ENCODE results near the gene SORBS2. TPM values are rescaled to one million over a fixed set of nuclear protein-coding genes. Genes with fewer than 3 reads are reported as not detected.

SORBS2 gene
- total RNA-seq, 2 donors from 2014 or later: 37.5 to 82.2 TPM

DNA sequence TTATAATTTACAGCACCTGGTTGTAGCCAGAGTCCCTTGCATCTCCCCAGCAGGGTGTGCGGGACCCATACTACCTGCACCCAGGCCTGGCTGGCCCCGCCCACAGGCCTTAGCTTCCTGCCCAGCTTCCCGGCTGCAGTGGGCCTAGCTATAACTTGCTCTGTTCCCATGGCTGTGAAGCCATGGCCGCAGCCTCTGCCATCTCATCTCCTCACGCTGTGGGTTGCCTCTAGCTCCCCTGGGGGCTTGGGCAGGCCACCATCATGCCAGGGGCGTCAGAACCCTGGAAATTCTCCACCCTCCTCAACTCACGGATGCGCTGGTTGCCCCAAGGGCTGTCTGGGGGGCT is 26.1 kb upstream of the SORBS2 start:
- ATAC-seq (no peak), DNase-seq (peak in 1 of 2 donors; percentile 24)
- intact Hi-C loops (cut with DNase I, micrococcal nuclease): no loop called here

DNA sequence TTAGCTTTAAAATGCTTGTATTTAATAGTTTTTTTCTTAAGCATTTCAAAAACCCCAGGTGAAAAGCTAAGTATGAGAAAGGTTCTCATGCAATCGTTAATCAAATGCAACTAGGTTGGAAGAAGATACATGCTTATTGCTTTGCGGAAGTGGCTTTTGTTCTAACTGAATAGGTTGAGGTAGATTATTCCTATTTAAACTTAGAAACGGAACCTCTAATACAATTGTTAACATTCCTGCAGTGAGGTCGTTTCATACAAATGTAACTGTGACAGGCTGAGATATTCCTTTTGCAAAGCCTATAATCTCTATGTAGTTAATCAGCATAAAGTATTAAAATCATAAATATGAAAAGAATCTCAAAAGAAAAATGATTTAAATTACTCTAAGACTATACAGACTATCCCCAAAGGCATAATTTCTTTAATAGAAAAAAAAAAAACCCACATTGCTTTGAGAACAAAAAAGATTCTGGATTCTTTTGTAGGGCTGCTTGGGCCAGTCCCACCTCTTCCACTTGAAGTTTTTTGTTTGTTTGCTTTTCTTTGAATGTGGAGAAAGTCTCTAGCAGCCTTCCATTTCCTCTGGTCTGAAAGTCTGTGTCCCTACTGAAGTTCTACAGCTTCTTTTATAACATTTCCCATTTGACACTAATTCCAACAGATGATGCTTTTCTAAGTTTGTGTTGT is 25.6 kb upstream of the SORBS2 start:
- no peak for ATAC-seq
- no peak for DNase-seq
- intact Hi-C loops (cut with DNase I, micrococcal nuclease): no loop called here

DNA sequence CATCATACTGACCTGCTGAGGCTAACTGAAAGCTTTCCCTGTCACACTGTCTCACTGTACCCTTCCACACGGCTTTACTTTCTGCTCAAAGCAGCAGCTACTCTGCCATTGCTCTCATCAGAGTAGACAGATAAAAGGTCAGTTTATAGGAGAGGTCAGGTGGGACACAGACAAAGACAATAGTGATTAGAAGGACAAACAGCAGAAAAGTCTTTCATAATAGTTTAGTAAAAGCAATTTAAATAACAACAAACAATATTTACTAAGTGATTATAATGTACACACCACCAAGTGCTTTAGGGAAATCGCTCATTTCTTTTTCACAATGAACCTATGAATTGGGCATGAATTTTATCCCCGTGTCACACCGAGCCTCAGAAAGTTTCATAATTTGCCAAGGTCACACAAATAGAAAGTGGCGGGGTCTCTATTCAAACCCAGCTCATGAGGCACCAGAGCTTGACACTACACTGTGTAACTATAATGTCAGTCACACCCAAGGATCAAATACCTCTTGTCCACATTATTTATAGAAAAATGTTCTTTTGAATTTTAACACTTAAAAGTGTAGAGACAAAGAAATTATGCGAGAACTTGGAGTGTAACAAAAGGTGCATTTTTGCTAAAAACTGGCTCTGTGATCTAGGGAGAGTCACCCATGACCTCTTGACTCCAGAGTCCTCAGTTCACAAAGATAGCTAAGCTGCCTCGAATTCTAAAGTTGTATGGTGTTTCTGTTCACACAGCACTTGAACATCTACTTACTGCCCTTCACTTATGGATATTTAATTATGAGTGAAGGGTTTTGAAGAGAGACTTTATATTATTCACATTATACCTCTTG is 24.5 kb upstream of the SORBS2 start:
- ATAC-seq (no peak), DNase-seq (no peak)
- intact Hi-C loops (cut with DNase I, micrococcal nuclease): no loop called here

DNA sequence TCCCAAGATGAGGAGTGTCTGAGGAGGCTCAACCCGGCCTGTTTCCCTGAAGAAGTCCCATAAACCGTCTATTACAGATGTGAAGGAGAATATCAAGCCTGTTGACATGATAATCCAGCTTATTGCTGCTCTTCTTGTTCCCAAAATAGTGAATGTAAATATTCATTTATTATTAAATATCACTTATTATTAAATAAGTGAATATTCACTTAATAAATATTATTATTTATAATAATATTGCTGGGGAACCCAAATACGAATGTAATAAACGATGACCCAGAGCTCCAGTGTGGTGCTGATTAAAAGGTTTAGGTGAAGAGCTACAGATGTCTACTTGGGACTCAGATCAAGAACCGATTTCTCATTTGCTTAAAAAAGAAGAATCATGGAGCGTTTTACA is 23.8 kb upstream of the SORBS2 start:
- intact Hi-C loops (cut with DNase I, micrococcal nuclease): no loop called here
- ATAC-seq (no peak), DNase-seq (no peak)

DNA sequence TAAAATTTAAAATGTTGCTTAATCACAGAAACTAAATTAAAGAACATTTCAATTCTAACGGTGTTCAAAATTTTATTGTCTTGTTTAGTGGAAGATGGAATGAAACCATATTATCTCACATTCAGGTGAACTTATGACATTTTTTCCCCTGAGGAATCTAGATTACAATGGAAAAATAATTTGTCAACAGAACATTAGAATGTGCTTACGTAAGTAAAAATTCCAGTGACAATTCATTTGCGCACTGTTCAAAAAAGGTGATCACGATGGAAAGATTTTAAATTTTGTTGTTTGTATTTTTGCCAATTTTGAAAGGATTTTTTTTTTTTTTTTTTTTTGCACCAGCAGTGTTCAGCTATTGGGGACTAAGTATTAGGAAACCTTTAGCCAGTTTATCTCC is 23.3 kb upstream of the SORBS2 start:
- no peak for ATAC-seq
- DNase-seq: no peak
- intact Hi-C loops (cut with DNase I, micrococcal nuclease): no loop called here

DNA sequence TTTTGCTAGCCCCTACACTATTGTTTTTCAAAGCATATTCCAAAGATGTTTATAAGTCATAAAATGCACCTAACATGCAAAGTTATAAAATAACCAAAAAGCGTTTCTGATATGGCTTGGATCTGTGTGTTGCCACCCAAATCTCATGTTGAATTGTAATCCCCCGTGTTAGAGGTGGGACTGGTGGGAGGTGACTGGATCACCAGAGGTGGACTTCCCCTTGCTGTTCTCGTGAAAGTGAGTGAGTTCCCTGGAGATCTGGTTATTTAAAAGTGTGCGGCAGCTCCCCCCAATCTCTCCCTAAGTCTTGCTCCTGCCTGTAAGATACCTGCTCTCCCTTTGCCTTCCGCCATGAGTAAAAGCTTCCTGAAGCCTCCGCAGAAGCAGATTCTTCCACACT is 22.8 kb upstream of the SORBS2 start:
- no peak for ATAC-seq
- DNase-seq: no peak
- intact Hi-C loops (cut with DNase I, micrococcal nuclease): no loop called here

DNA sequence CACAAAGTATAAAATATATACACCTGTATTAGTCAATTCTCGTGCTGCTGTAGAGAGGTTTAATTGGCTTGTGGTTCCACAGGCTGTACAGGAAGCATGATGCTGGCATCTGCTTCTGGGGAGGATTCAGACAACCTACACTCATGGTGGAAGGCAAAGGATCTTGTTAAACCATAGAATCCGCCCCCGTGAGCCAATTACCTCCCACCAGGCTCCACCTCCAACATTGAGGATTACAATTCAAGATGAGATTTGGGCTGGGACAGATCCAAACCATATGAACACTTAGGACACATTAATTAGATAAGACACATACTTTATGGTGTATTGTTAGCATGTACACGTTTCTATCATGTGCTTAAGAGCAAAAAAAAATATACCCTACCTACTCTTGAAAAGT is 22.1 kb upstream of the SORBS2 start:
- no peak for DNase-seq
- intact Hi-C loops (cut with DNase I, micrococcal nuclease): no loop called here

DNA sequence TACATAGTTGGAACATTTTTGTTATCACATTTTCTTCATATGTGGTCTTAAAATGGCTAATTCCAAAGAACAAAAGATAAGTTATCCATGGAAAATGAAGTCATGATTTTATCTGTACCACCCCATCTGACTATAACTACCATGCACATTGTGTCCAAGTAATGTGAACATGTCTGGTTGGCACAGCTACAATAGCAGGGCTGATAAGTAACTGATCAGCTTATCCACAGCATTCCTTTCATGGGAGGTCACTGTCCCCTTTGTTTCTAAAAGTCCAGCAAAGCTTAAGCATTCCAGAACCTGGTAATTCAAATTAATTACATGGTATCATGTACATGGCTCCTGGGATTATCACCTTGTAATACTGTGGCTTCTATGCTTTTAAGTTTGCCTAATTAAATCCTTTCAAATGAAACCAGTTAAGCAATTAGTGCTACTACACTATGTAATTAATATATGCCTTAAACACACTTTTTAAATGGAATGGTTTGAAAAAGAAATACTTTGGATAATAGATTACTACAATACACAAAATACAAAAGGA is 21.1 kb upstream of the SORBS2 start:
- ATAC-seq: peak; percentile 28
- intact Hi-C loops (cut with DNase I, micrococcal nuclease): no loop called here
- no peak for DNase-seq

More for the DNA sequence above, 22.1 kb upstream of the SORBS2 start:
- ATAC-seq: no peak

DNA sequence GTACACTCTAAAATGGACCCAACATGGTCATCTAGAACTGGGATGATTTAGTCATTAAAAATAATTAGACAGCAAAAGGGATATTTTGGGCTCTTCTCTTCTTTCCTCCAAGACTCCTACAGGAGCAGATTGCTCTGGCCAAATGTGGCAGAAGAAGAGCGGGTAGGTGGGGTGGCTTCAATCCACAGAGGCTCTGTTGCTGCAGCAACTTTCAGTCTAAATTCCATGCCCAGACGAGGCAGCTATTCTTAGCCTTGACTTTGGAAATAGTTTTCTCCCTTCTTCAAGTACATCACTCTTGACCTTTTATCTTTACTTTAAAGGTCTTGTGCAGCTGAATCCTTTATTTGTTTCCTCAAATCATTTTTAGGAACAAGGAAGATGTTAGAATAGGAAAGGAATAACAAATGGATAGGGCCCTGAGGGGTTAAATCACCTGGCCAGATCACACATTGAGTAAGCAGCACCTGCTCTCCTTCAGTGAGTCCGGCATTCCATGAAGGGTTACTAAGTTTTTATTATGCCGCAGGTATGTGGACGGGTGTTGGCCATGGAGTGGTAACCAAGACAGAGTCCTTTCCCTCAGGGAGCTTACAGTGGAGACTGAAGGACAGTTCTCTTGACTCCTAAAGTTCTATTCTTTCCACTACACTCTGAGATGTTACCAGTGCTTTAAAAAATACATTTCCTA is 19.3 kb upstream of the SORBS2 start:
- DNase-seq (no peak), ATAC-seq (peak; percentile 48)
- intact Hi-C loops (cut with DNase I, micrococcal nuclease): no loop called here

DNA sequence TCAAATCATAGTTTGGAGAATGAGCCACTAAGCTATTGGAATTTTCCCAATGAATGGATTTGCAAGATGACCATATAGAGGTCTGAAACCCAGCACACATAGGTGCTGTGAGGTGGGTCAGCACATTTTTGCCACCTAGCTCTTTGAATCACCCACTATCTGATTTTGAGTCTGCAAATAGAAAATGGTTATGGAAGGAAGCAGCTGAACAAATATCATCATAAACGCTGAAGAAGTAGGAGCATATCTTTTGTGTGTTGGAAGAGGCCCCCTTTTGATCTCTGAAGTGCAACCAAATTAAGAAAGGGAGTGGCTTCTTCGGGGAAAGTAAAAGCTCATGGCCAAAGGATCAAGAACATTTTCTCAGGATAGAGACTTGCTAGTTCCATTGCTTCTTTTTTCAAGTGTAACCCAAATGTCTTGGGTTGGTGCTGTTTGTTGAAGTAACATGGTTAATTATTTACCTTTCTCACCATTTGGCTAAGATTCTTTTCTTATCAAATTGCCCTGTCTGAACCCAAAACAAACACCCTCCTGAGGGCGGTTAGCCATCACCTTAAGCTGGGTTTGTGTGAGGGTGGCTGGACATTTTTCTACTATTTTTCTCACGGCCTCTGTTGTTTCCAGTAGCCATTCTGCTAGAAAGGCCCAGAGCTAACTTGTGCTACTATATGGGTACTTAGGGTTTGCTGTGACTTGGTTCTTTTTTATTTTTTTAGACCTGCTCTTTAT is 18.4 kb upstream of the SORBS2 start:
- DNase-seq (no peak), ATAC-seq (peak; percentile 50)
- intact Hi-C loops (cut with DNase I, micrococcal nuclease): no loop called here

DNA sequence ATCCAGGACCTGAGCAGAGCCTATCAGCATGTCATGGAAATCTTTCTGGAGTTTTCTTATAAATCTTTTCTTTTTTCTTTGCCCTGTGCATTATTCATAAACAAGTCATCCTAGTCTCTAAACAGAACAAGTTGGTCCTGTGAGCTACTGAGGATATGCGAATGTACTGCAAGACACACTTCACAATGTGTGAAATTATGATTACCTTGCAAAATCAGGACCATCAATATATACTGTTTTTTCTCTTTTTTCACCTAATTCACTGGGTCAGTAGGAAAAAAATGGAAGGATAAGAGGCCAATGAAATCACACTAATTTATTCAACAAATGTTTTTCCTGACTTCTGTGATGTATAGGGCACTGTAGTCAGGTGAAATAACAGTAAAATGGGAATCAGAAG is 14.4 kb upstream of the SORBS2 start:
- ATAC-seq (no peak), DNase-seq (no peak)
- intact Hi-C loops (cut with DNase I, micrococcal nuclease): no loop called here

DNA sequence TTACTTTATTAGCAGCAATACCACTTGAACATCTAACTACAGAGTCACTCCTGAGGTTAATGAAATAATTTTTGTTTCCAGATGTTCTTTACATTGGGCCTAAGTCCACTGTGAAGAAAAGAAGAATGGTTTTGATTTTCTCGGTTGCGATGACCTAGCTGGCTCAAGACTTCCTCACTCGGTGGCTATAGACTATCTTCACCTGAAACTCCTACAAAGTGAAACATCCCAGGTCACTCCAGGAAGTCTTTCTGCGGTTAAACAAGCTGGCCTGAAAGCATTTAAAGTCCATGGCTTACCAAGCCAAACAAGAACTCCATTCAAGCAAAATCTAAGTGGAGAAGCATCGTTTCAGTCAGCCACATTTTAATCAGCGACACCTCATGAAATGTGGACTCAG is 13.7 kb upstream of the SORBS2 start:
- ATAC-seq: peak; percentile 61
- intact Hi-C loops (cut with DNase I, micrococcal nuclease): no loop called here
- no peak for DNase-seq

DNA sequence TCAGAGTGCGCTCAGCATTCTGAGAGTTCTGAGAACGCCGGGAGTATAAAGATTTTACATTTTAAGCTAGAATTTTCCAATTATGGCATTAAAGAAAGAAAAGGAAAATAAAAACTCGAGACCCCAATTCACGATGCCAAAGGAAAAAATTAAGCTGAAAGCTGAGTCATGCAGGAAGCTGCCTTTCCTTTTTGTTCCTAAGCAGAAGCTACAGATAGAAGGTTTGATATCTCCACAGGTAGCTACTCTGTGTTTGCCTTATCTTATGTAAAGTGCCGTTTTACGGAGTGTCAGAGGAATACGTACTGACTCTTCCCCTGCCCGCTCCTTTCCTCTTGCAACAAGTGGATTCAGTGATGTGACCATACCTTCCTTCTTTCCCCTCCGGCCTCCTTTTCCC is 10.8 kb upstream of the SORBS2 start:
- no peak for DNase-seq
- ATAC-seq: no peak
- intact Hi-C loops (cut with DNase I, micrococcal nuclease): no loop called here

DNA sequence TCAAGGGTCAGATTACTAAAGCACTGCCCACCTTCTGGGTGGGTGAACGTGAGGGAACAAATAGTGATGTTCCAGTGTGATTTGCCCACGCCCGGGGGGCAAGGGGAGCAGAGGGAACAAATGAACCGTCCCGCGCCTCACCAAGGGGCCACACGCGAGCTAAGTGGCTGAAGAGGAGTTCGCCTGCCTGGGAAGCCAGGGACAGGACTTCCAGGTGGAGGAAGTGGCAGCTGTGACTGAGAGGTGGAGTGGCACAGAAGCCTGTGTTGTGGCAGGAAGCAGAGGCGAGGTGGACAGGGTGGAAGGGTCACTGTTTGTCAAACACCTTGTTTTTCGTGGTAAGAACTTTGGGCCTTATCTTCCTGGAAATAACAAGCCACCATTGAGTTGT is 9.0 kb upstream of the SORBS2 start:
- ATAC-seq (no peak), DNase-seq (no peak)
- intact Hi-C loops (cut with DNase I, micrococcal nuclease): no loop called here

DNA sequence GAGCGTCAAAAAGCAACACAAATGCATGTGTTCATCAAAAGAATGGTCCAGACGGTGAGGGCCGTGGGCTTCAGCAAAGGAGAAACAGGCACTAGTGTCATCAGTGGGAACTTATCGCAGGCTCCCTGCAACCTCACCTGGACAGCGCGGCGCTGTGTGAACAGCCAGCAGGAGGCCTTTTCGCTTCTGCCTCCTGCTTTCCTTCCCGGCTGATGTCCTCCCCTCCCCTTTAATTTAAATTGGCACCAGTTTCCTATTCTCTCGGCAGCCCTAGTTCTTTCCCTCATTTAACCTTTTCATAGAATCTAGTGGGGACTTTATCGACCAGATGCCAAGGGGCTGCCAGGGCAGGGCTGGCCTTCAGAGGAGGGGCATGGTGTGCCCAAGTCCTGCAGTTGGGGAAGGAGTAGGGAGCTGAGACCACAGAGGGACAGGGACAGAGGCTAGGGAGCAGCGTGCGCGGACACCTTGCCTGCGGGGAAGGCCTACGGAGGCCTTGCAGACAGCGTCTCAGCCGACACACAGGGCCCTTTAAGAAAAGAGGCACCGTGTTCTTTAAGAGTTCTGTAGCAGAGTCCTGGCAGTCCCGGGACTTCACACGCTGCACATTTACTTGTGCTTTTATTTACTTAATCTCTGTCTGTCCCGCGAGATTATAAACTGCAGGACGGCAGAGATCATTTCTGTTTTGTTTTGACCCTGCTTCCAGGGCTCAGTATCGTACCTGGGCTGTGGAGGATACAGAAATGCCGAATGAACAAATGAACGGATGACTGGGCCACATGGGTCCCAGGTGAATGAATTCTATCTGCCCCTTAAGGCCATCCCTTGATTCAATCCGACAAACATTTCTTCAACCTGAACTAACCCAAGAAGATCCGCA is 8.4 kb upstream of the SORBS2 start:
- intact Hi-C loops (cut with DNase I, micrococcal nuclease): no loop called here
- DNase-seq: no peak
- ATAC-seq: no peak

DNA sequence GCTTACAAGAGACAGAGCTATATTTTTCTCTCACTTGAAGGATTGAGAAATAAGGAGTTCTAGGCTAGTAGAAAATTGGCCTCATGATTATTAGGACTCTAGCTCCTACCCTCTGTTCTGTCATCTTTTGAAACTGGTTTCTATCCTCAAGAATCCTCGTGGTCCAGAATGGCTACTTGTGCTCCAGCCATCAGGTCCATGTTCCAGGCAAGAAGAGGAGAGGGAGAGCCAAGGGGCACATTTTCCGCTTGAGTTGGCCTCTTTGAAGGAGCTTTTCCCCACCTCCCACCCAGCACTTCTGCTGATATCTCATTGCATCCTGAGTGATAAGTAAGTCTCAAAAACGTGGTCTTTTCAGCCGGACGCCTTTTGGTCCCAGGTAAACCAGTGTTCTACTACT is 7.2 kb upstream of the SORBS2 start:
- DNase-seq: no peak
- ATAC-seq: no peak

DNA sequence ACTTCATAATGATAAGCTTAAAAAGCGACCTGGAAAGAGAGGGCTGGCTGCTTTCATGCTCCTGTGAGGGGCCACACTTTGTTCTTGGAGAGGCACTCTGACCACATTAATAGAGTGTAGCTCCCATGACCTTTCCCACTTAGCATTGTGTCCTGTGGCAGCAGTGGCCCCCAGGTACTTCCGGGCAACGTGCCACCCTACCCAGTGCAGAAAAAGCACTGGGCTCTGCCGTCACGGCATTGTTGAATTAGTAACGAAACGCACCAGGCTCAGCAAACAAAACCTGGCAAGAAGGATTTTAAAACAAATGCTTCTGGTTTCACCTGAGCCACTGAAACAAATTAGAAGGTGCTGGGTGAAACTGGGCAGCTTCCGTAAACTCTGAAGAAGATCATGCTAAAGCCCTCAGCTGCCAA is 5.4 kb upstream of the SORBS2 start:
- DNase-seq (peak; percentile 50 to 73), ATAC-seq (peak; percentile 95)
- intact Hi-C loops (cut with DNase I, micrococcal nuclease): no loop called here

More for the DNA sequence above, 7.2 kb upstream of the SORBS2 start:
- intact Hi-C loops (cut with DNase I, micrococcal nuclease): no loop called here

DNA sequence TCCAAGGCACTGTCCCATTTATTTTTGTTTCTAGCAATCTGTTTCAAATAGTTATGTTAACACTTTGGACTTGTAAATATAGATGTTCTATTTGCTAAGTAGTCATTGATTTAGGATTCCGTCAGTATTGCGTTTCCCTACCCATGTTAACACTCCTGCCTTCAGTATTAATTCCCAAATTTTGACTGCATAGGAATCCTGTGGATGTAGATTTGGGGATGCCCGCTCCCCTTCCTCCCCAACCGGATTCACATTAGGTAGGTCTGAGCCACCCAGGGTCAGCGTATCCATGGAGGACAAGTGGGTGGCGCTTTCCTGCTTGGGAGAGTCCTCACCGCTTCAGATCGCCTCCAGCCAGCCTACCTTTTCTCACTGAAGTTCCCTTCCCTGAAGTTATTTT is 1.1 kb upstream of the SORBS2 start:
- DNase-seq (no peak), ATAC-seq (no peak)
- intact Hi-C loops (cut with DNase I, micrococcal nuclease): no loop called here
